ENCODE measurements around the gene AFG3L2.

AFG3L2 gene

GRCh38 chr18:12296457-12296856 is 80.6 kb downstream of the AFG3L2 start:
- DNase-seq, result no peak

DNA sequence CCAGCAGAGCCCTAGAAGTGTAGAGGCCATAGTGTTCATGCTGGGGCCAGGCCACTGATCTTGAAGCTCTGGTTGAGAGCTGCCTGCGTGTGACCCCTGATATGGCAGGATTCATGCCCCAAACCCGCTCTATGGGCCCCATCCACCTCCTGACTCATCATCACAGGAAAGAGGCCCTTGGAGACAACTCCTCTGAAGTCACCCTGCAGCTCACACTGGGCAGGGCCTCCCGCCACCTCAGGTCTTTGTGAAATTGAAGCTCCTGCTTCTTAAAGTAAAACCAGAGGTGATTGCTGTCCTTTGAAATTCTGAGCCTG is 81.0 kb downstream of the AFG3L2 start:
- DNase-seq, result no peak

DNA sequence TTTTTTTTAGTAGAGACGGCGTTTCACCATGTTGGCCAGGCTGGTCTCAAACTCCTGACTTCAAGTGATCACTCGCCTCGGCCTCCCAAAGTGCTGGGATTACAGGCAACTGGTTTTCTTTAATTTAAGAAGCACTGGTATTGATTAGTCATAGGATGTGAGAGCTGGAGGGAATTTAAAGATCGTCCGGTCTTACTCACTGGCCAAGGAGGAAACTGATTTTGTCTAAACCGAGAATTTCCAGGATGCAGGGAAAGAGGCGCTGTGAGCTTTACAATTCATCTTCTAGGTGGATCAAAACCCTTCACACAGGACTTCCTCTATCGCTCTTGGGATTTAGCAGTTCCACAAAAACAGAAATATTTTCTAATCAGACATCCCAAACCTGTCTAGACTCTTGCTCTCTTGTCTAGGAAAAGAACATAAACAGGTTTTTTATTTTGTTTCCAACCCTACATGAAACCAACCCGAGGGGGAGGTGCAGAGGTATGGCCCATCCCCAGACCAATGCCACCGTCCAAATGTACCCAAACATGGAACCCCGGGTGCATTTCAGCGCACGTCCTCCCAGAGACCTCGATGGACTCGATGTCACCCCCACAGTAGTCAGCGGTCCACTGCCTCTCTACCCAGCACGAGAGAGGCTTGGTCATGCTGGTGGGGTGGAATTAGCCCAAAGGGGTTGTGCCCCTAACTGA is 81.5 kb downstream of the AFG3L2 start:
- no peak for DNase-seq

DNA sequence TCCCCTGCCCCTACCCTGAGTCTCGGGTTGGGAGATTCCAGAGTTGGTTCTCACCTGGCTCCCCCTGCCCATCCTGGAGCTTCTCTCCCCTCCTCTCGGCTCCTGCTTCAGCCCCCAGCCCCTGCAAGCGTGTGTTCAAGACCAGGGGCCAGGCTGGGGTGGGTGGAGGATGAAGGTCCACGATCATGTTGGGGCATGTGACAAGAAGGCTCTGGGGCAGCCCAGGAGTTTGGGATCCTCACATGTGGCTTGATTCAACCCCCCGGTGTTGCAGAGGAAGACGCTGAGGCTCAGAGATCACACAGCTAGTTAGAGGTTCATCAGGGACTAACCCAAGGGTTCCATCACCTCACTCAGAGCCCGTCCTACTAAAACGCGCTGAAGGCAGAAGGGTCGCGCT is 83.2 kb downstream of the AFG3L2 start:
- DNase-seq, result no peak

DNA sequence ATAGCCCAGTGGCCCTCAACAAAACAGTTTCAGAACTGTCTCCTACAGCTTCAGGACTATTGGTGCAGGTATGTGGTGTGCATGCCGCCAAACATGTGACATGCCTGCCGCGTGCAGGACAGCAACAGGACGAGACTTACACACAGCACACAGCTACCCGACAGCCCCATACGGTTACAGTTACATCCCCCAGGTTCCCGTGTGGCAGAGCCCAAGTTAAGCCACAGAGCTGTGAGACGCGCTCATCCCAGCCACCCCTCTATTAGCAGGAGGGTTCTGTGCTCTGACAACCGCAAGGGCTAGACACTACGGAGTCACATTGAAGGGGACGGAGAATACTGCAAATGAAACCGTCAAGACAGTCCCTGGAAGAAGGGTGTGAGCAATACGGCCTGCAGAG is 85.3 kb downstream of the AFG3L2 start:
- no peak for DNase-seq

GRCh38 chr18:12291161-12291560 is 85.9 kb downstream of the AFG3L2 start:
- no peak for DNase-seq

DNA sequence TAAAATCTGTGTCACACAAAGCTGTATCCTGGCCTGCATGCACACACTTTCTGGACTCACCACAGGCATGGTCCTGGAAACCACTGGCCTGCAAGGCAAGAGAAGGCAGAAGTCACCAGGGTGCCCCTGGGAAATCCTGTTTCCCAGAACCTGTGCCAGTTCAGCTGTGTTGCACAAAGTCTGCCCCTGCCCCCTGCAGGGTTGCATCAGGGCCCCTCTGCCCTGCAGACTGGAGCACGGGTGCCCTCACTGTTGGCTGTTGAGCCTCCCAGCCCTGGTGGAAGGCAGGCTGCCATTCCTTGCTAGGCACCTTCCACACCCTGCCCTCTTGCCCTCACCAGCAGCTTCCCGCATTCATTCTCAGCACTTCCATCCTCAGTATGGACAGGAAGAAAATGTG is 86.9 kb downstream of the AFG3L2 start:
- no peak for DNase-seq

DNA sequence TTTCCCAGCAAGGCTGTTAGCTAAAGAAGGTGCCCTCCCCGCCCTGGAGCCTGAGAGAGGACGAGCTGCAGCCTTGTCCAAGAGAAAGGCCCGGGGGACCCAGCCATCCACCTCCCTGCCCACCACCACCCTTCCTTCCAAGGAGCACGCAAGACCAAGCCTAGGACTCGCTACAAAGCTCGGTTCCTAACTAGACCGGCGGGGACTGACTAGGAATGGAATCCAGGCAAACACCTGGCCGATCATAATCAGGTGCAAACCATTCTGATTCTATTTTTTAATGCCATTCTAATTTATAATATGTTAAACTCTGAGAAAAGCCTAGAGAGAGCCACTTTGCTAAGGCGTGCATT is 88.6 kb downstream of the AFG3L2 start:
- no peak for DNase-seq

GRCh38 chr18:12287684-12288402 is 89.2 kb downstream of the AFG3L2 start:
- DNase-seq, result no peak

- DNase-seq, result no peak
Observed at GRCh38 chr18:12287131-12287681, 89.8 kb downstream of the AFG3L2 start.

DNA sequence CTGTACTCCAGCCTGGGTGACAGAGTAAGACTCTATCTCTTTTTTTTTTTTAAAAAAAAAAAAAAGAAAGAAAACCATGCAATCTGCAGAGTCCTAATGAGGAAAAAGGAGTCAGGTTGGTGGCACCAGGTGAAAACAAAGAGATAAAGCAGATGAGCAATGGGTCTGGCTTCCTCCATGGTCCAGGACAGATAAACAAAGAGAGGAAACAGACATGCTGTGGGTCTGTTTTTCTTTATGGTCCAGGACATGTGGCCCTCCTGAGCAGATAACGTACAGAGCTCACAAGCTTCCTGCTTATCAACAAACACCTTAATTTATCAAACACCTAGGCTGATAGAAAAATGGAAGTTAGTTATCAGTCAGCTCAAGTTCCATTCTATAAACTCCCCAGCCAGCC is 93.4 kb downstream of the AFG3L2 start:
- DNase-seq, result no peak

- no peak for DNase-seq
Observed at GRCh38 chr18:12283256-12283655, 93.8 kb downstream of the AFG3L2 start.

GRCh38 chr18:12282442-12283039 is 94.5 kb downstream of the AFG3L2 start:
- DNase-seq, result no peak

DNA sequence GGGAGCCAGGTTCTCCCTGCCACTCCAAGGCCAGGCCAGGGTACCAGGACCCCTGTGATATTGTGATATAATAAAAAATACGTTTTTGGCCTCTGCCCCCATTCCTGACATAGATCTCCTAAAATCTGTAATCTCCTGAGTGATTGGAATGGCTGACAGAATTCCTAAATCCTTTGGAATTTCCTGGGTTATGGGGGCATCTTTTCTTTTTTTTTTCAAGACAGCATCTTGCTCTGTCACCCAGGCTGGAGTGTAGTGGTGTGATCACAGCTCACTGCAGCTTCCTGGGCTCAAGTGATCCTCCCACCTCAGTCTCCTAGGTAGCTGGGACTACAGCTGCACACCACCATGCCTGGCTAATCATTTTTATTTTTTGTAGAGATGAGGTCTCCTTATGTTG is 95.2 kb downstream of the AFG3L2 start:
- DNase-seq, result no peak

- no peak for DNase-seq
Observed at GRCh38 chr18:12279781-12280531, 97.1 kb downstream of the AFG3L2 start.
